H1 (cell line): Measurements from ENCODE around the gene TTC34. TPM values are rescaled to one million over a fixed set of nuclear protein-coding genes. Genes with fewer than 3 reads are reported as not detected.
"Not testable (repeated sequence)": the region's sequence is repeated elsewhere in the genome, so short reads cannot be mapped to it uniquely, and the experiment has no call there.

ENCODE experiments used
- CTCF ChIA-PET: fragments of 300-600 bp; sonication (Branson Sonifier 250); formaldehyde crosslinking; loops from one replicate; lab custom pipeline; 2021; ENCODE audit not compliant: partially characterized antibody; lab: Charles Lee
- POLR2A ChIA-PET: fragments of 300-600 bp; sonication (Branson Sonifier 250); formaldehyde crosslinking; loops from one replicate; lab custom pipeline; 2021; ENCODE audit warnings: inconsistent platforms; ENCODE audit not compliant: partially characterized antibody; lab: Charles Lee
- DNase-seq, 2 experiments: peaks; one replicate each; pipeline versions ENCODE4 v3.0.0 to v3.0.0-alpha.2; 2010 to 2022; ENCODE audit warnings: low spot score in 2 of 2, low read depth in 1 of 2, mixed read lengths in 1 of 2
- FAIRE-seq: peaks from 2 replicates; lab custom pipeline; 2011; peaks lifted over from hg19 to GRCh38; lab: Jason Lieb, UNC
- H2AFZ ChIP-seq: 2 replicates; pipeline ENCODE4 v1.8.1; 2012; ENCODE audit warnings: low read length, inconsistent platforms
- H2AK5ac ChIP-seq: 2 replicates; pipeline ENCODE4 v1.6.1; 2013; ENCODE audit warnings: low read depth, low read length
- H2BK120ac ChIP-seq: replicated peaks from 2 replicates; pipeline ENCODE3; 2013; ENCODE audit warnings: low read depth, low read length, inconsistent platforms
- H2BK12ac ChIP-seq: 2 replicates; pipeline ENCODE4 v1.6.1; 2013; ENCODE audit warnings: low read depth, low read length
- H2BK15ac ChIP-seq: 2 replicates; pipeline ENCODE4 v1.6.1; 2013; ENCODE audit warnings: low read length
- H2BK20ac ChIP-seq: 2 replicates; pipeline ENCODE4 v1.6.1; 2013; ENCODE audit warnings: low read length
- H2BK5ac ChIP-seq: 2 replicates; pipeline ENCODE4 v1.6.1; 2013; ENCODE audit warnings: low read depth, low read length
- H3K14ac ChIP-seq: 2 replicates; pipeline ENCODE4 v1.6.1; 2013; ENCODE audit warnings: inconsistent platforms; ENCODE audit not compliant: insufficient read length
- H3K18ac ChIP-seq: 2 replicates; pipeline ENCODE4 v1.6.1; 2013; ENCODE audit warnings: low read length; ENCODE audit errors: extremely low read depth
- H3K23ac ChIP-seq: 2 replicates; pipeline ENCODE4 v1.6.1; 2013; ENCODE audit warnings: inconsistent platforms; ENCODE audit not compliant: insufficient read length
- H3K23me2 ChIP-seq: 2 replicates; pipeline ENCODE4 v1.6.1; 2013; ENCODE audit warnings: low read depth, low read length
- H3K27ac ChIP-seq: 2 replicates; pipeline ENCODE4 v1.6.1; 2011; ENCODE audit warnings: low read depth, low read length, inconsistent platforms
- H3K27me3 ChIP-seq, 4 experiments: replicated peaks in 1 of 4; 1 replicate in 1 of 4; 2 replicates in 3 of 4; pipeline versions ENCODE4 v1.6.1 to v1.8.1; 2011 to 2013; ENCODE audit warnings: low read length in 3 of 4, mild to moderate bottlenecking in 3 of 4, inconsistent platforms in 2 of 4, mixed read lengths in 2 of 4, moderate library complexity in 1 of 4; ENCODE audit not compliant: control insufficient read depth in 3 of 4, insufficient read depth in 3 of 4; ENCODE audit errors: extremely low read depth in 1 of 4
- H3K36me3 ChIP-seq, 4 experiments: 2 replicates each; pipeline versions ENCODE4 v1.6.1 to v1.8.1; 2011 to 2013; ENCODE audit warnings: mild to moderate bottlenecking in 4 of 4, low read length in 3 of 4, moderate library complexity in 2 of 4, control low read depth in 1 of 4, inconsistent platforms in 1 of 4; ENCODE audit not compliant: insufficient read depth in 4 of 4, control insufficient read depth in 2 of 4
- H3K4ac ChIP-seq: replicated peaks from 2 replicates; pipeline ENCODE3; 2013; ENCODE audit warnings: low read length, low read depth, mixed read lengths, inconsistent platforms; ENCODE audit not compliant: insufficient read length
- H3K4me1 ChIP-seq, 4 experiments: replicated peaks in 1 of 4; 1 replicate in 1 of 4; 2 replicates in 3 of 4; pipeline versions ENCODE4 v1.6.1 to v1.8.1; 2011 to 2013; ENCODE audit warnings: low read length in 3 of 4, inconsistent platforms in 2 of 4, mixed read lengths in 1 of 4; ENCODE audit not compliant: insufficient read depth in 4 of 4, control insufficient read depth in 3 of 4
- H3K4me2 ChIP-seq, 2 experiments: 2 replicates each; pipeline versions ENCODE4 v1.6.1 to v1.8.1; 2011 to 2013; ENCODE audit warnings: low read depth in 2 of 2, low read length in 2 of 2, control low read depth in 1 of 2, inconsistent platforms in 1 of 2, mild to moderate bottlenecking in 1 of 2; ENCODE audit not compliant: insufficient read depth in 1 of 2
- H3K4me3 ChIP-seq, 4 experiments: fragments of 200-600, 300-600 bp in 1 of 4; sonication (generic), shearing (Covaris generic), sonication (Bioruptor Twin) in 1 of 4; 2 replicates each; pipeline versions ENCODE4 v1.5.1 to v1.8.1; 2011 to 2016; ENCODE audit warnings: low read length in 4 of 4, low read depth in 3 of 4, control low read depth in 2 of 4, inconsistent platforms in 2 of 4, mild to moderate bottlenecking in 2 of 4, mixed read lengths in 1 of 4, moderate library complexity in 1 of 4; ENCODE audit not compliant: insufficient read depth in 2 of 4; ENCODE audit errors: extremely low read depth in 1 of 4
- H3K56ac ChIP-seq: replicated peaks from 2 replicates; pipeline ENCODE3; 2013; ENCODE audit warnings: low read depth, mild to moderate bottlenecking, mixed read lengths, low read length, inconsistent platforms; ENCODE audit not compliant: insufficient read length
- H3K79me1 ChIP-seq: 2 replicates; pipeline ENCODE4 v1.6.1; 2013; ENCODE audit warnings: low read depth, low read length, control low read depth
- H3K79me2 ChIP-seq, 2 experiments: 2 replicates each; pipeline versions ENCODE4 v1.6.1 to v1.8.1; 2012 to 2013; ENCODE audit warnings: low read length in 2 of 2, mild to moderate bottlenecking in 2 of 2, inconsistent platforms in 1 of 2; ENCODE audit not compliant: insufficient read depth in 2 of 2, control insufficient read depth in 1 of 2
- H3K9ac ChIP-seq, 4 experiments: replicated peaks in 1 of 4; 1 replicate in 1 of 4; 2 replicates in 3 of 4; pipeline versions ENCODE4 v1.6.1 to v1.8.1; 2011 to 2013; ENCODE audit warnings: low read depth in 3 of 4, low read length in 3 of 4, control low read depth in 2 of 4, mild to moderate bottlenecking in 2 of 4, moderate library complexity in 2 of 4, inconsistent platforms in 1 of 4; ENCODE audit errors: extremely low read depth in 1 of 4
- H3K9me3 ChIP-seq, 2 experiments: 2 replicates each; pipeline versions ENCODE4 v1.6.1 to v1.8.1; 2012 to 2013; ENCODE audit warnings: mild to moderate bottlenecking in 2 of 2, moderate library complexity in 2 of 2, control low read depth in 1 of 2, inconsistent platforms in 1 of 2, low read depth in 1 of 2, low read length in 1 of 2, mixed read lengths in 1 of 2; ENCODE audit not compliant: insufficient read depth in 2 of 2
- H4K20me1 ChIP-seq, 2 experiments: replicated peaks in 1 of 2; 2 replicates each; pipeline versions ENCODE3 to v1.8.1; 2011 to 2013; ENCODE audit warnings: inconsistent platforms in 2 of 2, low read length in 2 of 2, mild to moderate bottlenecking in 1 of 2; ENCODE audit not compliant: insufficient read depth in 2 of 2, control insufficient read depth in 1 of 2
- H4K5ac ChIP-seq: 2 replicates; pipeline ENCODE4 v1.6.1; 2013; ENCODE audit warnings: low read length, low read depth, mixed read lengths, inconsistent platforms; ENCODE audit not compliant: insufficient read length
- H4K8ac ChIP-seq: 2 replicates; pipeline ENCODE4 v1.8.0; 2013; ENCODE audit warnings: mild to moderate bottlenecking, moderate library complexity, low read length, inconsistent platforms; ENCODE audit not compliant: insufficient read depth; ENCODE audit errors: extremely low read depth
- H4K91ac ChIP-seq: replicated peaks from 2 replicates; pipeline ENCODE3; 2013; ENCODE audit warnings: low read length, mixed read lengths, inconsistent platforms; ENCODE audit not compliant: insufficient read length
- WGBS, 2 experiments: shearing (Covaris generic) in 1 of 2; methylation state at CpG; one replicate each; pipeline versions ENCODE4 v1.1.6 to v1.1.7; 2013 to 2015; ENCODE audit warnings: low lambda C conversion rate in 2 of 2, mixed read lengths in 2 of 2, inconsistent platforms in 1 of 2, low coverage in 1 of 2, missing lambda C conversion rate in 1 of 2; ENCODE audit not compliant: insufficient replicate concordance in 2 of 2, insufficient coverage in 1 of 2, insufficient read length in 1 of 2; ENCODE audit errors: extremely low coverage in 1 of 2, missing lambda C conversion rate in 1 of 2; 5-methylcytosine and 5-hydroxymethylcytosine counted together
- polyA plus RNA-seq, 7 experiments: library from polyadenylated mRNA; depleted of rRNA in 3 of 7; stranded (reverse) in 5 of 7; unstranded in 2 of 7; fragments of >200 nt in 5 of 7; fragments of 200-250 nt in 2 of 7; gene quantifications; 1 replicate in 5 of 7; 2 replicates in 1 of 7; 4 replicates in 1 of 7; pipeline versions ENCODE4 v1.2.1 to v1.2.3, GENCODE V29; 2011 to 2013; ENCODE audit warnings: missing spikeins in 2 of 7, mixed read lengths in 2 of 7
- total RNA-seq: library from RNA; stranded (reverse); fragmentation: NEBNext Ultra II Directional; extraction: Animal tissue kit (Norgen Biotek cat#: 25700); gene quantifications from 2 replicates; pipeline ENCODE4 v1.2.1, GENCODE V29; 2021

The TTC34 gene
- total and polyA plus RNA-seq, 2 of the 8 experiments (the other 6 are each of a cell fraction or from before 2014, with no cell fraction given) = 0.23 to 0.50 TPM

GRCh38 chr1:2688336-2688665 lies 113.2 kb downstream of the TTC34 start:
- WGBS, 2 experiments = 75% methylated on average over 10 of the region's 11 CpGs; no CpG with 5 or more reads in 1 of the 2 experiments
- FAIRE-seq = not testable (repeated sequence)

GRCh38 chr1:2687638-2688335 lies 113.7 kb downstream of the TTC34 start:
- DNase-seq, FAIRE-seq, H2BK120ac ChIP-seq, H2BK15ac ChIP-seq, H4K8ac ChIP-seq, H4K5ac ChIP-seq, H2BK5ac ChIP-seq, H2BK12ac ChIP-seq, H2AK5ac ChIP-seq, H3K4ac ChIP-seq, H3K9ac ChIP-seq, H3K4me1 ChIP-seq, H3K36me3 ChIP-seq, POLR2A ChIA-PET, H3K56ac ChIP-seq, H3K23me2 ChIP-seq, H4K91ac ChIP-seq, H4K20me1 ChIP-seq, H3K4me3 ChIP-seq, H3K27ac ChIP-seq, H3K79me2 ChIP-seq, H2AFZ ChIP-seq, H3K79me1 ChIP-seq, H3K27me3 ChIP-seq, H3K18ac ChIP-seq, H2BK20ac ChIP-seq, CTCF ChIA-PET, H3K23ac ChIP-seq, H3K14ac ChIP-seq, H3K4me2 ChIP-seq: not testable (repeated sequence)
- H3K9me3 ChIP-seq = peaks cover 16 to 73% of the 10 kb centered on the region in 2 experiments
- WGBS, 2 experiments = 64% methylated on average over 13 of the region's 17 CpGs; no CpG with 5 or more reads in 1 of the 2 experiments

More at GRCh38 chr1:2688336-2688665, 113.2 kb downstream of the TTC34 start:
- H3K18ac ChIP-seq, POLR2A ChIA-PET, H3K9ac ChIP-seq, H4K91ac ChIP-seq, H3K36me3 ChIP-seq, H3K14ac ChIP-seq, H2AFZ ChIP-seq, H4K5ac ChIP-seq, H4K8ac ChIP-seq, H3K79me2 ChIP-seq, H4K20me1 ChIP-seq, H3K23me2 ChIP-seq, H3K79me1 ChIP-seq, H2BK20ac ChIP-seq, H3K4me3 ChIP-seq, DNase-seq, H3K4me2 ChIP-seq, H2AK5ac ChIP-seq, H2BK12ac ChIP-seq, CTCF ChIA-PET, H3K27me3 ChIP-seq, H3K23ac ChIP-seq, H3K56ac ChIP-seq, H3K4me1 ChIP-seq, H3K4ac ChIP-seq, H2BK5ac ChIP-seq, H3K27ac ChIP-seq, H2BK15ac ChIP-seq, H2BK120ac ChIP-seq: not testable (repeated sequence)
- H3K9me3 ChIP-seq = peaks cover 14 to 68% of the 10 kb centered on the region in 2 experiments
